GM18517 (cell line): ENCODE measurements around the gene RSU1.

Experiments used
- ATAC-seq: cut with Tn5 transposase; IDR thresholded peaks from one replicate; pipeline ENCODE4 v1.9.1; 2021; ENCODE audit warnings: mild to moderate bottlenecking, moderate library complexity; ENCODE audit not compliant: unreplicated experiment

The RSU1 gene

GRCh38 chr10:16822726-16823360, 5.6 kb upstream of the RSU1 start:
- ATAC-seq, result no peak

- no peak for ATAC-seq
These were observed 4.8 kb upstream of the RSU1 start for GRCh38 chr10:16822027-16822426.

- no peak for ATAC-seq
These were observed 3.2 kb upstream of the RSU1 start for GRCh38 chr10:16820421-16820820.

- no peak for ATAC-seq
These were observed 2.8 kb upstream of the RSU1 start for GRCh38 chr10:16820018-16820417.

- no peak for ATAC-seq
These were observed 2.2 kb upstream of the RSU1 start for GRCh38 chr10:16819436-16819835.

- ATAC-seq, result no peak
These were observed 1.8 kb upstream of the RSU1 start for GRCh38 chr10:16819026-16819425.

GRCh38 chr10:16816830-16817124, 447 bp downstream of the RSU1 start:
- no peak for ATAC-seq

- ATAC-seq, result no peak
These were observed 1.1 kb downstream of the RSU1 start for GRCh38 chr10:16816171-16816570.

GRCh38 chr10:16814012-16814411, 3.2 kb downstream of the RSU1 start:
- no peak for ATAC-seq

GRCh38 chr10:16812676-16813075, 4.5 kb downstream of the RSU1 start:
- ATAC-seq, result no peak

GRCh38 chr10:16811765-16812164, 5.5 kb downstream of the RSU1 start:
- ATAC-seq, result no peak

GRCh38 chr10:16811292-16811691, 5.9 kb downstream of the RSU1 start:
- ATAC-seq, result no peak

GRCh38 chr10:16809074-16809718, 8.0 kb downstream of the RSU1 start:
- ATAC-seq, result peak; percentile 86

GRCh38 chr10:16804123-16804522, 13.1 kb downstream of the RSU1 start:
- no peak for ATAC-seq

GRCh38 chr10:16803464-16803863, 13.8 kb downstream of the RSU1 start:
- ATAC-seq, result no peak

GRCh38 chr10:16799621-16800020, 17.6 kb downstream of the RSU1 start:
- peak; percentile 72 for ATAC-seq

GRCh38 chr10:16798571-16798970, 18.7 kb downstream of the RSU1 start:
- no peak for ATAC-seq

GRCh38 chr10:16795410-16796073, 21.7 kb downstream of the RSU1 start:
- ATAC-seq, result no peak

- no peak for ATAC-seq
These were observed 23.2 kb downstream of the RSU1 start for GRCh38 chr10:16794005-16794404.

GRCh38 chr10:16792675-16793074, 24.5 kb downstream of the RSU1 start:
- no peak for ATAC-seq

GRCh38 chr10:16789765-16790164, 27.5 kb downstream of the RSU1 start:
- ATAC-seq, result no peak

- ATAC-seq, result no peak
These were observed 28.0 kb downstream of the RSU1 start for GRCh38 chr10:16789261-16789660.

GRCh38 chr10:16788778-16789177, 28.4 kb downstream of the RSU1 start:
- ATAC-seq, result no peak
